Astrocyte (in vitro differentiated cells and primary cell): ENCODE results near the gene GIMAP8. TPM values are rescaled to one million over a fixed set of nuclear protein-coding genes. Genes with fewer than 3 reads are reported as not detected.

Experiments
- DNase-seq: peaks from one replicate; pipeline ENCODE4 v3.0.0-alpha.2; 2010; ENCODE audit warnings: low read depth
- FAIRE-seq: peaks from 2 replicates; lab custom pipeline; 2011; peaks lifted over from hg19 to GRCh38; lab: Jason Lieb, UNC
- H2AFZ ChIP-seq: 2 replicates; pipeline ENCODE4 v1.6.0; 2012; ENCODE audit warnings: low read depth, low read length, inconsistent platforms
- H3K27ac ChIP-seq: 2 replicates; pipeline ENCODE4 v1.5.1; 2011; ENCODE audit warnings: low read depth, low read length, inconsistent platforms
- H3K27me3 ChIP-seq: 2 replicates; pipeline ENCODE4 v1.6.0; 2011; ENCODE audit warnings: low read length, inconsistent platforms; ENCODE audit not compliant: insufficient read depth
- H3K36me3 ChIP-seq: 2 replicates; pipeline ENCODE4 v1.5.1; 2011; ENCODE audit warnings: low read length, inconsistent platforms; ENCODE audit not compliant: insufficient read depth
- H3K4me1 ChIP-seq: 2 replicates; pipeline ENCODE4 v1.5.1; 2011; ENCODE audit warnings: low read length, inconsistent platforms; ENCODE audit not compliant: insufficient read depth
- H3K4me2 ChIP-seq: 2 replicates; pipeline ENCODE4 v1.6.0; 2012; ENCODE audit warnings: low read length, inconsistent platforms
- H3K4me3 ChIP-seq: 2 replicates; pipeline ENCODE4 v1.5.1; 2011; ENCODE audit warnings: low read depth, mild to moderate bottlenecking, low read length, inconsistent platforms; ENCODE audit not compliant: insufficient read depth
- H3K79me2 ChIP-seq: 2 replicates; pipeline ENCODE4 v1.6.0; 2012; ENCODE audit warnings: mild to moderate bottlenecking, low read length, inconsistent platforms; ENCODE audit not compliant: insufficient read depth
- H3K9ac ChIP-seq: 2 replicates; pipeline ENCODE4 v1.6.0; 2012; ENCODE audit warnings: mild to moderate bottlenecking, low read length, inconsistent platforms
- H3K9me3 ChIP-seq: 2 replicates; pipeline ENCODE4 v1.5.1; 2012; ENCODE audit warnings: low read depth, mild to moderate bottlenecking, low read length, inconsistent platforms; ENCODE audit not compliant: insufficient read depth
- H4K20me1 ChIP-seq: 2 replicates; pipeline ENCODE4 v1.6.0; 2012; ENCODE audit warnings: low read length, inconsistent platforms; ENCODE audit not compliant: insufficient read depth
- H3K27ac Mint-ChIP-seq: one replicate; pipeline ENCODE4 v1.8.0; 2021; ENCODE audit warnings: mild to moderate bottlenecking, mixed read lengths; ENCODE audit not compliant: unreplicated experiment
- H3K27me3 Mint-ChIP-seq: one replicate; pipeline ENCODE4 v1.8.0; 2021; ENCODE audit warnings: low read depth, mixed read lengths; ENCODE audit not compliant: unreplicated experiment
- H3K36me3 Mint-ChIP-seq: one replicate; pipeline ENCODE4 v1.8.0; 2021; ENCODE audit warnings: low read depth, mixed read lengths; ENCODE audit not compliant: unreplicated experiment
- H3K4me1 Mint-ChIP-seq: one replicate; pipeline ENCODE4 v1.8.0; 2021; ENCODE audit warnings: low read depth, mixed read lengths; ENCODE audit not compliant: unreplicated experiment
- H3K4me3 Mint-ChIP-seq: one replicate; pipeline ENCODE4 v1.8.0; 2021; ENCODE audit warnings: mild to moderate bottlenecking, moderate library complexity, mixed read lengths; ENCODE audit not compliant: unreplicated experiment
- H3K9me3 Mint-ChIP-seq: one replicate; pipeline ENCODE4 v1.8.0; 2021; ENCODE audit warnings: mild to moderate bottlenecking, mixed read lengths; ENCODE audit not compliant: unreplicated experiment
- EZH2 ChIP-seq: IDR thresholded peaks from 2 replicates; pipeline ENCODE4 v1.6.1; 2012; ENCODE audit warnings: mild to moderate bottlenecking, low read length, inconsistent platforms; ENCODE audit not compliant: insufficient read depth
- total RNA-seq: library from RNA; stranded (reverse); gene quantifications from 2 replicates; pipeline ENCODE4 v1.2.1, GENCODE V29; 2021
- TF ChIP-seq, protein P1 (sequence below): IDR thresholded peaks from 2 replicates; pipeline ENCODE4 v1.5.1; 2011; ENCODE audit warnings: low read depth, mild to moderate bottlenecking, inconsistent platforms, low read length, moderate library complexity; ENCODE audit not compliant: insufficient read depth

GIMAP8 gene
- total RNA-seq, 1 donor from 2014 or later = not detected

DNA sequence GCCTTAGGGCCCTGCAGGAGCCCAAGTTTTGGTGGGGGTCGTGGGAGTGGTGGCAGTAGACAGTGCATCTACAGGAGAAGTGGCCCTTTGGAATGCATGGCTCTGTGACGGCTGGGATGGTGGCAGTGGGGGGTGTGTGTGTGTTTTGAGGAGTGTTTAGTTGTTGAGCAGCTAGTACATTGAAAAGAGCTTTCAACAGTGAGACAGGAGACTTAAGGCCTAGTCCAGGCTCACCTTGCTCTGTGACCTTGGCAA is 44.2 kb upstream of the GIMAP8 start:
- no peak overlapping the region for H3K9ac ChIP-seq
- peak overlapping the region; percentile 91 for H3K27ac Mint-ChIP-seq
- no peak for FAIRE-seq

DNA sequence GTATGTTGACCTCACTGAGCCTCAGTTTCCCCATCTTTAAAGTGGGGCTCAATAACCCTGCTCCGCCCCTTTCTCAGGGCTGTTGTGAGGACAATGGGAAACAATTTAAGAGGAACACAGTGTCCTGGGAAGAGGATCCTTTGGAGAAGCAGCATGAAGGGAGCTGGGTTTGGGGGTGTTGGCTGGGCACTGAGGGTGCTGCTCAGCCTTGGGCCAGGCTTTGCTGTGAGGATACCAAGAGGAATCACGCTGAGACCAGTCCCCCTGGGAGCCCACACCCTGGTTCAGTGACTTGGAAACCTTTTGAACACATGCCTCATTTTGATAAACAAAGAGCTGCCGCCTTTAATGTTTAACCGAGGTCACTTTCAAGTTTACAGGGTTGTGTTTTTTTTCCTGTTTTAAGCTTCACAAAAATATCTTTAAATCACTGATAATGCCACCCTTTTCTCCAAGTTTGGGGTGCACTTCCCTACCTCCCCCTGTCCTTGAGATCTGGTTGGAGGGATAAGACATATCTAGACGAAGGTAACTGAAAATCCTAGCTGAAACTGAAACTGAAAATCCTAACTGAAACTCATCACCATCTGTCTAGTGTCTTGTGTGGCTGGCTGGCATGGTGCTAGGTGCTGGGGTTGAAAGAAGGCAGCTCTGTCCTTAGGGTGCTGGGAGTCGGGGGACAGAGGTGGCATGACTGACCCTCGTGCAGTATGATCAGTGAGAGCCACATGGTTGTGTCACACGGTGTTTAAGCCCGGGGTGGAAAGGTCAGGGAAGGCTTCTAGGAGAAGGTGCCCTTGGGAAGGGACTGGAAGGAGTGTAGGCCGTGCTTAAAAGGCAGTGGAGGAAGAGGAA is 43.6 kb upstream of the GIMAP8 start:
- Histone ChIP-seq H3K9me3 (no peaks in the 10 kb centered on the region), H3K79me2 (no peaks in the 10 kb centered on the region), H3K27ac (no peak overlapping the region), H4K20me1 (no peaks in the 10 kb centered on the region), H3K9ac (peak overlapping the region; percentile 6), H2AFZ (peak overlapping the region; percentile 47), H3K36me3 (no peaks in the 10 kb centered on the region), H3K4me2 (peak overlapping the region; percentile 96), H3K4me3 (no peak overlapping the region), H3K27me3 (no peaks in the 10 kb centered on the region), H3K4me1 (peaks cover 8% of the 10 kb centered on the region)
- Mint-ChIP-seq H3K9me3 (no peaks in the 10 kb centered on the region), H3K4me1 (peaks cover 43% of the 10 kb centered on the region), H3K27me3 (no peaks in the 10 kb centered on the region), H3K36me3 (peaks cover 20% of the 10 kb centered on the region), H3K4me3 (peak overlapping the region; percentile 89), H3K27ac (peak overlapping the region; percentile 91)
- TF ChIP-seq EZH2 = no peak
- TF ChIP-seq, protein P1, sequence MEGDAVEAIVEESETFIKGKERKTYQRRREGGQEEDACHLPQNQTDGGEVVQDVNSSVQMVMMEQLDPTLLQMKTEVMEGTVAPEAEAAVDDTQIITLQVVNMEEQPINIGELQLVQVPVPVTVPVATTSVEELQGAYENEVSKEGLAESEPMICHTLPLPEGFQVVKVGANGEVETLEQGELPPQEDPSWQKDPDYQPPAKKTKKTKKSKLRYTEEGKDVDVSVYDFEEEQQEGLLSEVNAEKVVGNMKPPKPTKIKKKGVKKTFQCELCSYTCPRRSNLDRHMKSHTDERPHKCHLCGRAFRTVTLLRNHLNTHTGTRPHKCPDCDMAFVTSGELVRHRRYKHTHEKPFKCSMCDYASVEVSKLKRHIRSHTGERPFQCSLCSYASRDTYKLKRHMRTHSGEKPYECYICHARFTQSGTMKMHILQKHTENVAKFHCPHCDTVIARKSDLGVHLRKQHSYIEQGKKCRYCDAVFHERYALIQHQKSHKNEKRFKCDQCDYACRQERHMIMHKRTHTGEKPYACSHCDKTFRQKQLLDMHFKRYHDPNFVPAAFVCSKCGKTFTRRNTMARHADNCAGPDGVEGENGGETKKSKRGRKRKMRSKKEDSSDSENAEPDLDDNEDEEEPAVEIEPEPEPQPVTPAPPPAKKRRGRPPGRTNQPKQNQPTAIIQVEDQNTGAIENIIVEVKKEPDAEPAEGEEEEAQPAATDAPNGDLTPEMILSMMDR = no peak
- FAIRE-seq (no peak), DNase-seq (no peak)

More for the DNA sequence above, 44.2 kb upstream of the GIMAP8 start:
- Histone ChIP-seq H3K4me2 (peak overlapping the region; percentile 96), H3K4me3 (no peak overlapping the region), H3K9me3 (no peaks in the 10 kb centered on the region), H2AFZ (no peak overlapping the region), H3K4me1 (peaks cover 8% of the 10 kb centered on the region), H3K27ac (no peak overlapping the region), H3K36me3 (no peaks in the 10 kb centered on the region), H3K27me3 (no peaks in the 10 kb centered on the region), H3K79me2 (no peaks in the 10 kb centered on the region), H4K20me1 (no peaks in the 10 kb centered on the region)
- H3K36me3 Mint-ChIP-seq = peaks cover 20% of the 10 kb centered on the region
- no peak for DNase-seq
- peak overlapping the region; percentile 89 for H3K4me3 Mint-ChIP-seq
- peaks cover 49% of the 10 kb centered on the region for H3K4me1 Mint-ChIP-seq
- no peaks in the 10 kb centered on the region for H3K27me3 Mint-ChIP-seq
- TF ChIP-seq EZH2 = no peak
- TF ChIP-seq, protein P1 = no peak
- no peaks in the 10 kb centered on the region for H3K9me3 Mint-ChIP-seq
